ENCODE data around the gene INTS11. TPM values are rescaled to one million over a fixed set of nuclear protein-coding genes. Genes with fewer than 3 reads are reported as not detected.
"Not testable (repeated sequence)": the region's sequence is repeated elsewhere in the genome, so short reads cannot be mapped to it uniquely, and the experiment has no call there.

The INTS11 gene
- total RNA-seq, 1 donor from 2014 or later, result 111 TPM

GRCh38 chr1:1318777-1319645 is 5.4 kb downstream of the INTS11 start:
- intact Hi-C loops (cut with DNase I), result no loop called here
- DNase-seq (ENCODE audit: low spot score) (no peak), ATAC-seq (no peak)

DNA sequence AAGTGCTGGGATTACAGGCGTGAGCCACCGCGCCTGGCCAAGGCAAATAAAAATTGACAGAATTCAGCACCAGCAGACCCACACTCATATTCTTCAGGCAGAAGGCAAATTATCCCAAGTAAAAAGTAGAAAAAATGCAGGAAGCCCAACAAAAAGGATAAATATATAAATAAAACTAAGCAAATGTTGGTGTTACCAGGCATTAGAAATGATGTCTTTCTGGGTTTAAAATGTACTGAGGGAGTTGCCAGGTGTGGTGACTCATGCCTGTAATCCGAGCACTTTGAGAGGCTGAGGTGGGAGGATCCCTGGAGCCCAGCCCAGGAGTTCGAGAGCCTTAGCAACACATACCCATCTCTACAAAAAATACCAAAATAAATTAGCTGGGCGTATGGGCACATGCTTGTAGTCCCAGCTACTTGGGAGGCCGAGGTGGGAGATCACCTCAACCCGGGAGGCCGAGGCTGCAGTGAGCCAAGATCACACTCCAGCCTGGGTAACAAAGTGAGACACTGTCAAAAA is 6.3 kb downstream of the INTS11 start:
- intact Hi-C loops (cut with DNase I), result no loop called here
- peak; percentile 78 for ATAC-seq
- DNase-seq (ENCODE audit: low spot score), result no peak

- no peak for ATAC-seq
- intact Hi-C loops (cut with DNase I), result no loop called here
- no peak for DNase-seq (ENCODE audit: low spot score)
Measured at GRCh38 chr1:1317420-1317819, 7.0 kb downstream of the INTS11 start.

DNA sequence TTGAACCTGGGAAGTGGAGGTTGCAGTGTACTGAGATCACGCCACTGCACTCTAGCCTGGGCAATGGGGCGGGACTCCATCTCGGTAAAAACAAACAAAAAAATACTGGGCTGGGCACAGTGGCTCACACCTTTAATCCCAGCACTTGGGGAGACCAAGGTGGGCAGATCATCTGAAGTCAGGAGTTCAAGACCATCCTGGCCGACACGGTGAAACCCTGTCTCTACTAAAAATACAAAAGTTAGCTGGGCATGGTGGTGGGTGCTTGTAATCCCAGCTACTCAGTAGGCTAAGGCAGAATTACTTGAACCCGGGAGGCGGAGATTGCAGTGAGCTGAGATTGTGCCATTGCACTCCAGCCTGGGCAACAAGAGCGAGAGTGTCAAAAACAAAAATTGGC is 8.3 kb downstream of the INTS11 start:
- ATAC-seq; intact Hi-C loops (cut with DNase I); DNase-seq (ENCODE audit: low spot score): not testable (repeated sequence)

GRCh38 chr1:1315435-1315954 is 9.0 kb downstream of the INTS11 start:
- intact Hi-C loops (cut with DNase I), result no loop called here
- DNase-seq (ENCODE audit: low spot score), result no peak
- ATAC-seq, result no peak

GRCh38 chr1:1314678-1315335 is 9.7 kb downstream of the INTS11 start:
- ATAC-seq, result no peak
- no peak for DNase-seq (ENCODE audit: low spot score)
- intact Hi-C loops (cut with DNase I), result no loop called here

DNA sequence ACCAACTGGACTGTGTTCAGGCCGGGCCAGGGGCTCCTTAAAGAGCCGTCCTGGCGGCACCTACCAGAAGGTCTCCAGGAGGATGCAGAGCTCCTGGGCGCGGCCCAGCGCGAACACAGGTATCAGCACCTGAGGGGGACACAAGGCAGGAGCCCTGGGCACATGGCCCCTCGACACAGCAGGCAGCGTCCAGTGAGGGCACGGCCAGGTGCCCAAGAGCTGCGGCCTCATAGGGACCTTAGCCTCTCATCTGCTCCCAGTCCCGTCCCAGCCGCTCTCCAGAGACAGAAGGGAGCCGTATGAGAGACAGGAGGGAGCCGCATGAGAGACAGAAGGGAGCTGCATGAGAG is 10.2 kb downstream of the INTS11 start:
- intact Hi-C loops (cut with DNase I), result no loop called here
- no peak for DNase-seq (ENCODE audit: low spot score)

DNA sequence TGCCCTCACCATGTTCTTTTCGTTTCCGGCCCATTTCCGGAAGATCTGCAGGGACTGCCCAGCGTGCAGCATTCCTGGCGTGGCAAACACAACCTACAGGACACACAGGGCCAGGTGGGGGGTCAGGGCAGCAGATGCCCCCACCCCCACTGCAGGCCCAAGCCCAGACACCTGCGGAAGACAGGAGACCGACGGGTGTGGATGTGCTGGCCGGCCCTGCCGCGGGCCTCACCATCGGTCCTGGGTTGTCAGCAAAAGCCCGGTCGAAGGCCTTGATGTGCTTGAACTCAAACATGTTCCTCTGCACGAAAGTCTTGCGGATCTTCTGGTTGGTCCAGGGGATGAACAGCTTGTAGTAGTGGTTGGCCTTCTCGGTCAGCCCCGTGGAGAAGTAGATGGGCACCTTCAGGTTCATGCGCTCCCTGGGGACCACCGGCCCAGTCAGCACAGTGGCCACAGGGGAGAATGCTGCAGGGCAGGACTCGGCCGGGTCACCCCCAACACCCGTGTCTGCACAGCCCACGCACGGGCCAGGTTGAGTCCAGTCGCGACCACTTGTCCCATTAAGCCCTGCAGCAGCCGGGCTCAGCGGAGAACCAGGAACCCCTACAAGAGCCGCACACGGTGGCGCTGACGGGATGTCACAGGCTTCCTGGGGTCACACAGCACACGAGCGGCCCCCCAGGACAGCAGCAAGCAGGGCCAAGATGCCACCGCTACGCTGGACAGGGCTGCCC is 10.8 kb downstream of the INTS11 start:
- intact Hi-C loops (cut with DNase I), result no loop called here
- ATAC-seq (no peak), DNase-seq (ENCODE audit: low spot score) (no peak)

More for the DNA sequence above, 10.2 kb downstream of the INTS11 start:
- ATAC-seq, result no peak

DNA sequence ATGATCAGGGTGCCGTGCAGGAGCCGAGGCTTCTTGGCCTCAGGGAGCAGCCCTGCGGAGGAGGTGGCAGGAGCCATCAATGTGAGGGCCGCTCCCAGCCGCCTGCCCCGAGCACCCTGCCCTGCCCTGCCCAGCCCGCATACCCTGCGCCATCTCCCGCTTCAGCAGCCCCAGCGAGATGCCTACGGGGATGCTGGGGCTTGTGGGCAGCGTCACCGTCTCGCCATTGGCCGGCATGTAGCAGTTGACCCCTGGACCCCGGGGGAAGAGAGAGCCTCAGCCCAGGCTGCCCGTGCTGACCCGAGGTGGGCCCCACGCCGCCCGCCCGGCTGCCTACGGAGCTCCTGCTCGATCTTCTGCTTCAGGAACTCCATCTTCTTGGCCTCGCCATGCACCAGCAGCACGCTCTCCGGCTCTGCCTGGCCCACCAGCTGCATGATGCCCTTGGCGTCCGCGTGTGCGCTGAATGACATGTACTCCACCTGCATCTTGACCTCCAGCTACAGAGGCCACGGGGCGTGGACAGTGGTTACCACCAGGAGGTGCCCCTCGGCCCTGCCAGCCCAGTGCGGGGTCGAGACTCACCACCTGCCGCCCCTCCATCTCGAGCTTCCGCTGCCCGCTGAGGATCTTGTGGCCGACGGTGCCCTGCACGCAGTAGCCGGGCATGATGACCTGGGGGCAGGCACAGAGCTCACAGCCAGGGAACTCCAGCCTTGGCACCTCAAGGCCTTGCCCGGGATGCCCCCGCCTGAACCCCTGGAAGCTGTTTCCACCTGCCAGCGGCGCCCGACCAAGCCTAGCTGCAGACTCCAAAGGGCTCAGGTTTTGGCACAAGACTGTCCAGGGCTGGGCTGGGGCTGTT is 11.8 kb downstream of the INTS11 start:
- DNase-seq (ENCODE audit: low spot score) (no peak), ATAC-seq (no peak)
- intact Hi-C loops (cut with DNase I), result no loop called here

- intact Hi-C loops (cut with DNase I), result no loop called here
- no peak for ATAC-seq
- DNase-seq (ENCODE audit: low spot score), result no peak
Measured at GRCh38 chr1:1311107-1312104, 13.1 kb downstream of the INTS11 start.

DNA sequence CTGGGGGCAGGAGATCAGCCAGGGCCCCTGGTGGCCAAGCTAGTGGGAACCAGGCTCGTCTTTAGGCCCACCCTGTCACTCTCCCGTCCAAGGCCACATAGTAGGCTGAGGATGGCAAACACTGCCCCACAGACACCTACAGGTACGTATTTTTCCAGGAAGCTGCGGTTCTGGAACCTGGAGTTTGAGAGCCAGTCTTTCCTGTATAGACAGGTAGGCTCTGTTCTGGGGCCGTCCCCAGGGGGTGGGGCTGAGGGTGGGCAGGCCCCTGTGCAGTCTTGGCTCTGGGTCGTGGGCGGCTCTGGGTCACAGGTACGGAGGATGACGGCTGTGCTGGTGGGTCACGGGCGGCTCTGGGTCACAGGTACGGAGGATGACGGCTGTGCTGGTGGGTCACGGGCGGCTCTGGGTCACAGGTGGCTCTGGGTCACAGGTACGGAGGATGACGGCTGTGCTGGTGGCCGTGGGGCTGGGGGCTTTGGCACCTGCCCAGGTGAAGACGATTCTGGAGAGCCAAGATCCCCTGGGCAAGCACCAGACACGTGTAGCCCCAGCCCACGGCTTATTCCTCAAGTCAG is 13.9 kb downstream of the INTS11 start:
- ATAC-seq (no peak), DNase-seq (ENCODE audit: low spot score) (no peak)
- intact Hi-C loops (cut with DNase I), result no loop called here

GRCh38 chr1:1310109-1310385 is 14.4 kb downstream of the INTS11 start:
- ATAC-seq, result no peak
- intact Hi-C loops (cut with DNase I), result no loop called here
- no peak for DNase-seq (ENCODE audit: low spot score)

- intact Hi-C loops (cut with DNase I), result no loop called here
- DNase-seq (ENCODE audit: low spot score), result no peak
- ATAC-seq, result no peak
Measured at GRCh38 chr1:1309251-1310108, 15.0 kb downstream of the INTS11 start.

DNA sequence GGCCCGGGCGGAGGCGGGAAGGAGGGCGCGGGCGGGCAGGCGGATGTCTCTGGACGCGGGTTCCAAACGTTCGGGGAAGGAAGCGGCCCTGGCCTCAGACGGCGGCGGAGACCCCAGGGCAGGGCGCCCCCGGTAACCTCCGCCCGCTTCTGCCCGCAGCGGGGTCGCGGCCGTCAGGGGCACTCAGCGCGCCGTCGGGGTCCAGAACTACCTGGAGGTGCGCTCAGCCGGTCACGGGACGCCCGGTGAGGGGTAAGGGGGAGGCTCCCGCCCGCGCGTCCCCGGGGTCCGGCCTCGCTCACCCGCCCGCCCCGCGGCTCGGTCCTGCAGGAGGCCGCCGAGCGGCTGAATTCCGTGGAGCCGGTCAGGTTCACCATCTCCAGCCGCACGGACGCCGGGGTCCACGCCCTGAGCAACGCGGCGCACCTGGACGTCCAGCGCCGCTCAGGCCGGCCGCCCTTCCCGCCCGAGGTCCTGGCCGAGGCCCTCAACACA is 15.7 kb downstream of the INTS11 start:
- ATAC-seq (no peak), DNase-seq (ENCODE audit: low spot score) (no peak)
- intact Hi-C loops (cut with DNase I), result no loop called here

- DNase-seq (ENCODE audit: low spot score) (peak; percentile 96), ATAC-seq (peak; percentile 73)
- intact Hi-C loops (cut with DNase I), result no loop called here
Measured at GRCh38 chr1:1307923-1308755, 16.3 kb downstream of the INTS11 start, which contains the start of the genes ACAP3 and PUSL1. Gene ACAP3, minus strand, starts transcription at chr1:1307930. Its CDS starts 115 bp downstream, at chr1:1307815. Gene PUSL1, plus strand, starts transcription at chr1:1308597. Its CDS starts 47 bp downstream, at chr1:1308644.
